Naive B cell (primary cell): ENCODE results near the gene CDKAL1. TPM values are rescaled to one million over a fixed set of nuclear protein-coding genes. Genes with fewer than 3 reads are reported as not detected.
"Not testable (repeated sequence)": the region's sequence is repeated elsewhere in the genome, so short reads cannot be mapped to it uniquely, and the experiment has no call there.

Experiments used
- ATAC-seq, 2 donors: fragments of 150-1000 bp; cut with Tn5 transposase; 2 replicates each; pipeline ENCODE4 v1.10.0; 2021; ENCODE audit warnings: low read depth in 2 of 2, mild to moderate bottlenecking in 2 of 2, moderate library complexity in 2 of 2
- DNase-seq: peaks from one replicate; pipeline ENCODE4 v3.0.0; 2022
- H3K27ac Mint-ChIP-seq, 6 donors: one replicate each; pipeline ENCODE4 v1.8.0; 2020 to 2022; ENCODE audit warnings: mild to moderate bottlenecking in 6 of 6, mixed read lengths in 6 of 6, moderate library complexity in 5 of 6, inconsistent platforms in 2 of 6
- H3K27me3 Mint-ChIP-seq, 3 donors: one replicate each; pipeline ENCODE4 v1.8.0; 2021 to 2022; ENCODE audit warnings: mixed read lengths in 3 of 3, mild to moderate bottlenecking in 1 of 3
- H3K36me3 Mint-ChIP-seq, 2 donors: one replicate each; pipeline ENCODE4 v1.8.0; 2020 to 2022; ENCODE audit warnings: mixed read lengths in 2 of 2, inconsistent platforms in 1 of 2, mild to moderate bottlenecking in 1 of 2
- H3K4me1 Mint-ChIP-seq, 3 donors: one replicate each; pipeline ENCODE4 v1.8.0; 2020 to 2022; ENCODE audit warnings: mixed read lengths in 3 of 3, inconsistent platforms in 1 of 3, mild to moderate bottlenecking in 1 of 3, moderate library complexity in 1 of 3
- H3K4me3 Mint-ChIP-seq, 8 donors: one replicate each; pipeline ENCODE4 v1.8.0; 2020 to 2022; ENCODE audit warnings: mild to moderate bottlenecking in 8 of 8, mixed read lengths in 8 of 8, moderate library complexity in 8 of 8, inconsistent platforms in 2 of 8
- H3K9me3 Mint-ChIP-seq, 7 donors: one replicate each; pipeline ENCODE4 v1.8.0; 2020 to 2022; ENCODE audit warnings: mixed read lengths in 7 of 7, mild to moderate bottlenecking in 5 of 7, inconsistent platforms in 2 of 7, moderate library complexity in 1 of 7
- polyA plus RNA-seq, 6 donors: library from polyadenylated mRNA; unstranded; fragments of 300-500 nt; fragmentation: Illumina TruSeq; gene quantifications; one replicate each; pipeline ENCODE4 v1.2.3, GENCODE V29; 2021; ENCODE audit warnings: low read depth in 6 of 6

Gene CDKAL1
- polyA plus RNA-seq, 6 donors from 2014 or later: 27.0 to 40.2 (median 33.6) TPM

DNA sequence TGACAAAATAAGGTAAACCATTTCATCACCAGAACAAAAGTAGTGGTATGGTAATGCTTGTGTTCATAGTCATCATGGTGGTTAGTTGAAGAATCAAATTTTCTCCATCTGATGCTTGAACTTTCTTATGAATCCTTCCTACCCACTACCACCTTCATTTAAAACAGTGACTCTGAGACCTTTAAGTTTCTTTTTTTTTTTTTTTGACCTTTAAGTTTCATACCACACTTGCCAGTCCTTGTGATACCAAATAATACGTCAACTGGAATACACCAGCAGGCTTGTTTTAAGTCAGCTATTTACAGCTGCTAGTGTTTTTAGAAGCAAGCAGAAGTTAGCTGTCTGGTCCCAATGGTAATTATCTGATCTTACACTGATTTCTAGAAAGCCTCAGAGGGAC, 645.9 kb downstream of the CDKAL1 start:
- Mint-ChIP-seq H3K27ac (no peak overlapping the region), H3K9me3 (peaks cover 0 to 17% (median 6%) of the 10 kb centered on the region in 7 donors), H3K4me1 (no peaks in the 10 kb centered on the region), H3K4me3 (no peak overlapping the region), H3K36me3 (peaks cover 9 to 12% of the 10 kb centered on the region in 2 donors), H3K27me3 (no peaks in the 10 kb centered on the region)
- ATAC-seq: no peak
- DNase-seq: no peak

DNA sequence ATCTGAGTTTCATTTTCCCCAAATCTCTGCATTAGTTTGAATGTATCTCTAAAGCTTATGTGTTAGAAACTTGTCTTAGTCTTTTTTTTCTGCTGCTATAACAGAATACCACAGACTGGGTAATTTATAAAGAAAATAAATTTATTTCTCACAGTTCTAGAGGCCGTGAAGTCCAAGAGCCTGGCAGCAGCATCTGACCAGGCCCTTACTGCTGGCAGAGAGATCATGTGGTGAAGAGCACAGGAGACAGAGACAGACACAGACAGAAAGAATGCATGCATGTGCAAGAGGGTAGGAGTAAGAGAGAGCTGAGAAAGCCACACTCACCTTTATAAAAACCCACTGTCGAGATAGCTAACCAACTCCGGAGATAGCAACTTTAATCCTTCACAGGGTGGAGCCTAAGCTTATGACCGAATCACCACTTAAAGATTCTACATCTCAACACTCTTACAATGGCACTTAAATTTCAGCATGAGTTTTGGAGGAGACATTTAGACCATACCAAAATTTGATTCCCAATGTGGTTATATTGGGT, 646.6 kb downstream of the CDKAL1 start:
- H3K4me1 Mint-ChIP-seq: no peaks in the 10 kb centered on the region
- ATAC-seq (no peak), DNase-seq (no peak)
- peaks cover 9 to 12% of the 10 kb centered on the region in 2 donors for H3K36me3 Mint-ChIP-seq
- H3K4me3 Mint-ChIP-seq: no peak overlapping the region
- H3K27me3 Mint-ChIP-seq: no peaks in the 10 kb centered on the region
- H3K27ac Mint-ChIP-seq: no peak overlapping the region
- H3K9me3 Mint-ChIP-seq: peaks cover 0 to 17% (median 6%) of the 10 kb centered on the region in 7 donors

DNA sequence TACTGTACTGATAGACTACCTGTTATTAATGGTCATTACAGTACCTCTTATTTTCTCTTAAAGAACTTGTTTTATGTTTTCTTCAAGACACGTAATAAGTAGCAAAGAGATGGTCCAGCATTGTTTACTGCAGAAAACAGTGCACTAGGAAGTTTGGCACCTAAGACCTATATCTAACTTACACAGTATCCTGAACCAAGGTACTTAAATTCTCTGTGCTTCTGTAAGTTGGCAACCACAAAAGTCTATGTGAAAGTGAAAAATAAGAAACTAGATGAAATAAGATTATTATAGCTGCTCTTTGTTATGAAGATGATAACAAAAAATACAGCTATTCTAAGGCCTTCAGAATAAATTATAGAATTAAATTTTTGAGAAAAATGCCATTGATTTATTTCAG, 647.6 kb downstream of the CDKAL1 start:
- no peak overlapping the region for H3K27ac Mint-ChIP-seq
- no peak for DNase-seq

DNA sequence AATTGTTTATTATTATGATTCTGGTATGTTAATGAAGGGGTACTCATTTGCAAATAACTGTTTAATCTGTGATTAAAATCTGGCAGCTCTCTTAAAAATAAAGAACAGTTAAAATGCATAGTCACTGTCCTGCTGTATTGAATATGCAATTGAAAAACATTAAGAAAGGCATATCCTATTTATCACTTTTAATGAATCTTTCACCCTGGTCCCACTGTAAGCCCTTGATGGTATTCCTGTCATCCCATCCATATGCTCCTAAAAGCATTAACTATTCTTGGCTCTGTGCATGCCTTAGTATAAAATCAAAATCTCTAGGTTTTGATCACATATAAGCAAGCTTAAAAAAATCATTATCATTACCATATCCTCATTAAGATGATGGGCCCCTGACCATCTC, 648.3 kb downstream of the CDKAL1 start:
- H3K4me1 Mint-ChIP-seq: peaks cover 0 to 4% (median 0%) of the 10 kb centered on the region in 3 donors
- no peak for DNase-seq
- no peak overlapping the region for H3K27ac Mint-ChIP-seq
- H3K36me3 Mint-ChIP-seq: peaks cover 9 to 12% of the 10 kb centered on the region in 2 donors
- H3K9me3 Mint-ChIP-seq: peaks cover 0 to 17% (median 6%) of the 10 kb centered on the region in 7 donors
- no peaks in the 10 kb centered on the region for H3K27me3 Mint-ChIP-seq
- H3K4me3 Mint-ChIP-seq: no peak overlapping the region
- no peak for ATAC-seq

More for the DNA sequence above, 647.6 kb downstream of the CDKAL1 start:
- Mint-ChIP-seq H3K4me3 (no peak overlapping the region), H3K4me1 (no peaks in the 10 kb centered on the region), H3K27me3 (no peaks in the 10 kb centered on the region), H3K36me3 (peaks cover 9 to 12% of the 10 kb centered on the region in 2 donors), H3K9me3 (peaks cover 0 to 17% (median 6%) of the 10 kb centered on the region in 7 donors)
- ATAC-seq: no peak

GRCh38 chr6:21185861-21186478, 651.7 kb downstream of the CDKAL1 start:
- no peak for ATAC-seq
- H3K36me3 Mint-ChIP-seq: peaks cover 4 to 8% of the 10 kb centered on the region in 2 donors
- peaks cover 12 to 26% (median 12%) of the 10 kb centered on the region in 3 donors for H3K4me1 Mint-ChIP-seq
- H3K27me3 Mint-ChIP-seq: no peaks in the 10 kb centered on the region
- no peak overlapping the region for H3K27ac Mint-ChIP-seq
- H3K4me3 Mint-ChIP-seq: no peak overlapping the region
- no peak for DNase-seq
- peaks cover 0 to 7% (median 1%) of the 10 kb centered on the region in 7 donors for H3K9me3 Mint-ChIP-seq

DNA sequence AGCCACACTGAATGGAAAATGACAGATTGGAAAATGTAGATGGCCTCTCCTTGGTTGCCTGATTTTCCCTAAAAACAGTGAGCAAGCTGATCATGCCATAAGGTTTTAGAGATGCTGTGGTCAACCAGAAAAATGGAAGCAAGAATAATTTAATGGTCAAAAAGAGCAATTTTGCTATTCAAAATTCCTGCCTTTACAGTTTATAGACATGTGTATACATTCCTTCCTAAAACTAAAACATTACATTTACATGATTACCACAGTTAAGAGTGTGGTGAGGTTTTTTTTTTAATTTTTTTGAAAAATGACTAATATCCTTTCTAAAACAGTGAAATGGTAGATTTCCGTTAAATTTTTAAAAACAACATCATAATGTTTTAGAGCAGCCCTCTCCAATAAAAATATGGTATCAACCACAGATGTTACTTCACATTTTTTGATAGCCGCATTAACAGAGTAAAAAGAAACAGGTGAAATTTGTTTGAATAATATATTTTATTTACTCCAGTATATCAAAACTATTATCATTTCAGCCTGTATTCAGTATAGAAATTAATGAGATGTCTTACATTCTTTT, 652.3 kb downstream of the CDKAL1 start:
- Mint-ChIP-seq H3K4me3 (no peak overlapping the region), H3K27ac (no peak overlapping the region), H3K27me3 (no peaks in the 10 kb centered on the region), H3K4me1 (peaks cover 12 to 32% (median 18%) of the 10 kb centered on the region in 3 donors), H3K9me3 (peaks cover 0 to 1% (median 0%) of the 10 kb centered on the region in 7 donors), H3K36me3 (peaks cover 0 to 2% of the 10 kb centered on the region in 2 donors)
- ATAC-seq (no peak), DNase-seq (no peak)

GRCh38 chr6:21187485-21187884, 653.2 kb downstream of the CDKAL1 start:
- ATAC-seq (no peak), DNase-seq (no peak)
- Mint-ChIP-seq H3K9me3 (no peaks in the 10 kb centered on the region), H3K27me3 (no peaks in the 10 kb centered on the region), H3K4me3 (no peak overlapping the region), H3K36me3 (no peaks in the 10 kb centered on the region), H3K27ac (peak overlapping the region in 2 of 6 donors; percentile 16 to 82), H3K4me1 (peaks cover 12 to 34% (median 19%) of the 10 kb centered on the region in 3 donors)

- Mint-ChIP-seq H3K9me3 (peaks cover 0 to 7% (median 4%) of the 10 kb centered on the region in 7 donors), H3K27me3 (no peaks in the 10 kb centered on the region), H3K4me1 (peaks cover 12 to 34% (median 19%) of the 10 kb centered on the region in 3 donors), H3K4me3 (peak overlapping the region in 3 of 8 donors; percentile 33 to 73 (median 69)), H3K36me3 (peaks cover 7 to 8% of the 10 kb centered on the region in 2 donors), H3K27ac (peak overlapping the region; percentile 62 to 88 (median 81))
- ATAC-seq (peak in 1 of 2 donors; percentile 57), DNase-seq (no peak)
Observed at GRCh38 chr6:21188505-21189223, 654.4 kb downstream of the CDKAL1 start.

- no peaks in the 10 kb centered on the region for H3K27me3 Mint-ChIP-seq
- H3K9me3 Mint-ChIP-seq: peaks cover 3 to 15% (median 5%) of the 10 kb centered on the region in 7 donors
- no peak overlapping the region for H3K27ac Mint-ChIP-seq
- no peak overlapping the region for H3K4me3 Mint-ChIP-seq
- peaks cover 12 to 34% (median 19%) of the 10 kb centered on the region in 3 donors for H3K4me1 Mint-ChIP-seq
- DNase-seq (no peak), ATAC-seq (no peak)
- peaks cover 15 to 17% of the 10 kb centered on the region in 2 donors for H3K36me3 Mint-ChIP-seq
Observed at GRCh38 chr6:21189759-21190158, 655.5 kb downstream of the CDKAL1 start.

- Mint-ChIP-seq H3K27me3 (no peaks in the 10 kb centered on the region), H3K4me3 (peak overlapping the region in 1 of 8 donors; percentile 43), H3K36me3 (peaks cover 15 to 17% of the 10 kb centered on the region in 2 donors), H3K27ac (peak overlapping the region in 3 of 6 donors; percentile 34 to 67 (median 49)), H3K4me1 (peaks cover 12 to 37% (median 19%) of the 10 kb centered on the region in 3 donors), H3K9me3 (peaks cover 3 to 15% (median 5%) of the 10 kb centered on the region in 7 donors)
- DNase-seq (no peak), ATAC-seq (no peak)
Observed at GRCh38 chr6:21190701-21191100, 656.4 kb downstream of the CDKAL1 start.

DNA sequence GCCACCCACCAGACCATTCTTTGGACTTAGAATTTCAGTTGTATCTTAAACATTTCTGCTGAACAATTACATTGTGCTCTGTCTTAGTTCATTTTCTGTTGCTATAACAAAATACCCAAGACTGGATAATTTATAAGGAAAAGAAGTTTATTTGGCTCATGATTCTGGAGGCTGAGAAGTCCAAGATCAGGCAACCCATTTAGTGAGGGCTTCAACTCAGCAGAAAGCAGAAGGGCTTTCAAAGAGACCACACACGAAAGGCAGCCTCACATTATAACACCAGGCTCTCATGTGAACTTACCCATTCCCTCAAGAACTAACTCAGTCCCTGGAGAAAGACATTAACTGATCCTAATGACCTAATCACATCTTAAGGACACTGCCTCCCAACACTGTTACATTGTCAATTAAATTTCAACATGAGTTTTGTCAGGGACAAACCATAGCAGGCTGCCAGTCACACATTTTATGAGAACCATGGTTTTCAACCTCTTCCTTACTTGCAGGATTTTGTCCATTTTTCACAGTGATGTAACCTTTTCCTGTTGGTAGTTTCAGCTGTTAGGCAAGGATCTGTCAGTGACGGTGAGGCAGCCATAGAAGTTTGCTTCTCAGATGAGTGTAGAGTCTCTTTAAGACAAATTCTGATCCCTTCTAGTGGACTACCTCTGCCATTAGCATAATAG, 659.7 kb downstream of the CDKAL1 start:
- no peak for ATAC-seq
- H3K4me1 Mint-ChIP-seq: peaks cover 22 to 46% (median 33%) of the 10 kb centered on the region in 3 donors
- peaks cover 3 to 15% (median 5%) of the 10 kb centered on the region in 7 donors for H3K9me3 Mint-ChIP-seq
- peaks cover 15 to 17% of the 10 kb centered on the region in 2 donors for H3K36me3 Mint-ChIP-seq
- peak overlapping the region in 1 of 6 donors; percentile 35 for H3K27ac Mint-ChIP-seq
- H3K4me3 Mint-ChIP-seq: no peak overlapping the region
- no peaks in the 10 kb centered on the region for H3K27me3 Mint-ChIP-seq
- DNase-seq: no peak

DNA sequence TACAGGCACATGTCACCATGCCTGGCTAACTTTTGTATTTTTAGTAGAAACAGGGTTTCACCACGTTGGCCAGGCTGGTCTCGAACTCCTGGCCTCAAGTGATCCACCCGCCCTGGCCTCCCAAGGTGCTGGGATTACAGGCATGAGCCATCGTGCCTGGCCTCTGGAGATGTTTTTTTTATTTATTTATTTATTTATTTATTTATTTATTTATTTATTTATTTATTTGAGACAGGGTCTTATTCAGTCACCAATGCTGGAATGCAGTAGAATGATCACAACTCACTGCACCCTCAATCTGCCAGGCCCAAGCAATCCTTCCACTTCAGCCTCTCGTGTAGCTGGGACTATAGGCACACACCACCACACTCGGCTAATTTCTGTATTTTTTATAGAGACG, 661.0 kb downstream of the CDKAL1 start:
- H3K4me3 Mint-ChIP-seq, H3K27me3 Mint-ChIP-seq, DNase-seq, ATAC-seq: not testable (repeated sequence)
- Mint-ChIP-seq H3K27ac (peak overlapping the region in 3 of 6 donors; percentile 26 to 40 (median 36)), H3K36me3 (peaks cover 15 to 28% of the 10 kb centered on the region in 2 donors), H3K4me1 (peaks cover 27 to 55% (median 44%) of the 10 kb centered on the region in 3 donors), H3K9me3 (peaks cover 3 to 15% (median 5%) of the 10 kb centered on the region in 7 donors)
